ENCODE results near the gene CDH6. TPM values are rescaled to one million over a fixed set of nuclear protein-coding genes. Genes with fewer than 3 reads are reported as not detected.

Gene CDH6
- total and polyA plus RNA-seq, 8 donors = 0.31 to 10.4 (median 0.65) TPM

DNA sequence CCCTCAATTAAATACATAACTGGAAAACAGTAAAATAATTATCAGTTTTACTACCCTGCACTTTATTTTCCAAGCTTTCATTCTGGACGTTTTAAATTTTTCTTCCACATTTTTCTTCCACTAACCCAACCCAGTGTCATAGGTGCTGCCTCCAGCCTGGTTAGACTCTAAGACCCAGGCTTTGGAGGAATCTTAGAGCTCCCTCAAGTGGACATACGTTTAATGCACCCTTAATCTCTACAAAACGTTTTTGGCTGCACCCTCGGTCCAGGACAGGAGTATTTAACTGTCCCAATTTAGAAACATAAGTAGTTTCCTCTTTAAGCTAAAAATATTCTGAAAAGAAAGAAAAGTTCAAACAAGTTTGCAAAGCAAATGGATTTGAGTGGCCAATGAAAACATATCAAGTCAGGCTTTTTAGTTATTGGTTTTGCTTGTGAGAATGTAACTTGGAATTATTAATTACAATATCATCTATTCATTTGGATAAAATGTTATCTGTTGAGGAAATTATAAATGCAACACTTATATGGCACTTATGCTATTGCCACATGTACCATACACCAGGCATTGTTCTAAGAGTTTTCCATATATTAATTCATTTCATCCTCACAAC is 38.9 kb downstream of the CDH6 start:
- ATAC-seq (peak; percentile 56 to 91 (median 86)), DNase-seq (no peak), FAIRE-seq (peak; percentile 60)
- Histone ChIP-seq H3K27me3 (no peaks in the 10 kb centered on the region), H3K9me3 (no peaks in the 10 kb centered on the region), H3K4me3 (no peak overlapping the region), H3K4me1 (no peaks in the 10 kb centered on the region), H3K27ac (no peak overlapping the region), H3K36me3 (no peaks in the 10 kb centered on the region)
- TF ChIP-seq CTCF (IDR thresholded peaks at IDR 0.05) = peak; percentile 25 to 63 (median 48)
- WGBS, 2 donors = 1 to 2% methylated on average over 4 of the region's 4 CpGs
- intact Hi-C loops (cut with DNase I) = loop anchor here in 1 of 3 donors (10.0 kb wide), 1 partner anchor 828 kb away; no protein-coding TSS in a partner anchor

DNA sequence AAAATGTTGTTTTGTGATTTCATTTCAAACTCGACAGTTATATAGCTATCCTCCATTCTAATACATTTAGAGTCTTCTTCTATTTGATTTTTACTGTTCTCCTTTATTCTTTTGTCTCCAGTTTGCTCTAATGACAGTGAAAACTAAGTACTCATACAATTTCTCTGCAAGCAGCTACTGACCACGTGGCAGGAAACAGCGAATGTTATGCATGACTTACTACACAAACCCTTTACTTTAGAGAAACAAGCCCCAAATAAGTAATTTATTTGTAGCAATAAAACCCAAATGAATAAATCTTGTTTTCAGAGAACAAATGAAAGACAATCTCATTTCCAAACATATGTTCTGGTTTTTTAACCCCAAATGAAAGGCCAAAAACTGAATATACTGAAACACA is 41.9 kb downstream of the CDH6 start:
- H3K27me3 ChIP-seq = no peaks in the 10 kb centered on the region
- ATAC-seq = no peak
- no peak for DNase-seq
- no peak overlapping the region for H3K27ac ChIP-seq
- no peaks in the 10 kb centered on the region for H3K9me3 ChIP-seq
- TF ChIP-seq CTCF (IDR thresholded peaks at IDR 0.05) = no peak
- WGBS, 2 donors = 68 to 85% methylated on average over 3 of the region's 3 CpGs
- intact Hi-C loops (cut with DNase I) = loop anchor here in 1 of 3 donors (10.0 kb wide), 1 partner anchor 831 kb away; no protein-coding TSS in a partner anchor
- no peaks in the 10 kb centered on the region for H3K36me3 ChIP-seq
- H3K4me1 ChIP-seq = no peaks in the 10 kb centered on the region
- no peak overlapping the region for H3K4me3 ChIP-seq
- no peak for FAIRE-seq

GRCh38 chr5:31236339-31236738 is 42.9 kb downstream of the CDH6 start:
- no peaks in the 10 kb centered on the region for H3K4me1 ChIP-seq
- no peak overlapping the region for H3K4me3 ChIP-seq
- H3K9me3 ChIP-seq = no peaks in the 10 kb centered on the region
- TF ChIP-seq CTCF (IDR thresholded peaks at IDR 0.05) = no peak
- no peaks in the 10 kb centered on the region for H3K36me3 ChIP-seq
- no peak overlapping the region for H3K27ac ChIP-seq
- intact Hi-C loops (cut with DNase I) = loop anchor here in 1 of 3 donors (10.0 kb wide), 1 partner anchor 832 kb away; no protein-coding TSS in a partner anchor
- FAIRE-seq (no peak), DNase-seq (no peak), ATAC-seq (no peak)
- WGBS, 2 donors = 71 to 88% methylated on average over 6 of the region's 6 CpGs
- H3K27me3 ChIP-seq = no peaks in the 10 kb centered on the region

DNA sequence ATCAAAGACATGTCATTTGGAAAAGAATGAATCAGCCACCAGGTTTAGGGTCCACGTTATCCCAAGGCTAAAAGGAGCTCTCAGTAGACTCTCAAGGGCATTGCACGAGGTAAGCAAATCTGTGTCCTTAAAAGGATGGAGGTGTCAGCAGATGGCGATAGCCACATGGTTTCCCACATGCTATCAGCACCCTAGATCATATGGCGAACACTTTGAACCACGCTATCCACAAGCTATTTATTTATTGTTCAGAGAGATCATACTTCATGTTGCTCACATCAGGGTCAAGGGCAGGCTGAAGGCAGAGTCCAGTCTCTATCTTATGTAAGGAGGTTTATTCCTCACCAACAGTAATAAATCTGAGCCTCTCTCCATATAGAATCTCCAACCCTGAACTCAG is 43.7 kb downstream of the CDH6 start:
- no peak for DNase-seq
- TF ChIP-seq CTCF (IDR thresholded peaks at IDR 0.05) = no peak
- no peaks in the 10 kb centered on the region for H3K4me1 ChIP-seq
- 23 to 31% methylated on average over 5 of the region's 5 CpGs for WGBS, 2 donors
- ATAC-seq = no peak
- H3K9me3 ChIP-seq = no peaks in the 10 kb centered on the region
- H3K36me3 ChIP-seq = no peaks in the 10 kb centered on the region
- H3K27me3 ChIP-seq = no peaks in the 10 kb centered on the region
- no peak overlapping the region for H3K4me3 ChIP-seq
- intact Hi-C loops (cut with DNase I) = loop anchor here in 1 of 3 donors (10.0 kb wide), 1 partner anchor 832 kb away; no protein-coding TSS in a partner anchor
- FAIRE-seq = no peak
- H3K27ac ChIP-seq = no peak overlapping the region

- ATAC-seq = no peak
- intact Hi-C loops (cut with DNase I) = loop anchor here in 1 of 3 donors (10.0 kb wide), 1 partner anchor 834 kb away; no protein-coding TSS in a partner anchor
- WGBS, 2 donors = 56 to 66% methylated on average over 2 of the region's 2 CpGs
- H3K4me1 ChIP-seq = no peaks in the 10 kb centered on the region
- no peak overlapping the region for H3K27ac ChIP-seq
- no peaks in the 10 kb centered on the region for H3K36me3 ChIP-seq
- no peaks in the 10 kb centered on the region for H3K27me3 ChIP-seq
- no peak for DNase-seq
- no peak for TF ChIP-seq CTCF (IDR thresholded peaks at IDR 0.05)
- no peak overlapping the region for H3K4me3 ChIP-seq
- no peaks in the 10 kb centered on the region for H3K9me3 ChIP-seq
- FAIRE-seq = no peak
These were observed 45.0 kb downstream of the CDH6 start for GRCh38 chr5:31238497-31238896.
